Glutamatergic neuron (in vitro differentiated cells): ENCODE data around the gene GLT8D2. TPM values are rescaled to one million over a fixed set of nuclear protein-coding genes. Genes with fewer than 3 reads are reported as not detected.
"Not testable (repeated sequence)": the region's sequence is repeated elsewhere in the genome, so short reads cannot be mapped to it uniquely, and the experiment has no call there.

Source experiments
- DNase-seq: peaks from one replicate; pipeline ENCODE4 v3.0.0; 2022
- H3K27ac Mint-ChIP-seq: one replicate; pipeline ENCODE4 v1.8.0; 2020; ENCODE audit warnings: mild to moderate bottlenecking, mixed read lengths, inconsistent platforms; ENCODE audit not compliant: unreplicated experiment
- H3K27me3 Mint-ChIP-seq: one replicate; pipeline ENCODE4 v1.8.0; 2020; ENCODE audit warnings: mild to moderate bottlenecking, moderate library complexity, mixed read lengths, inconsistent platforms; ENCODE audit not compliant: unreplicated experiment
- H3K36me3 Mint-ChIP-seq: one replicate; pipeline ENCODE4 v1.8.0; 2020; ENCODE audit warnings: mild to moderate bottlenecking, mixed read lengths, inconsistent platforms; ENCODE audit not compliant: unreplicated experiment
- H3K4me1 Mint-ChIP-seq: one replicate; pipeline ENCODE4 v1.8.0; 2020; ENCODE audit warnings: mild to moderate bottlenecking, low read depth, mixed read lengths, inconsistent platforms; ENCODE audit not compliant: unreplicated experiment
- H3K4me3 Mint-ChIP-seq: one replicate; pipeline ENCODE4 v1.8.0; 2020; ENCODE audit warnings: mild to moderate bottlenecking, mixed read lengths, inconsistent platforms; ENCODE audit not compliant: unreplicated experiment
- H3K9me3 Mint-ChIP-seq: one replicate; pipeline ENCODE4 v1.8.0; 2020; ENCODE audit warnings: mild to moderate bottlenecking, moderate library complexity, mixed read lengths, inconsistent platforms; ENCODE audit not compliant: unreplicated experiment
- CTCF ChIP-seq: fragments of 200-600 bp; sonication (generic); IDR thresholded peaks from one replicate; pipeline ENCODE4 v1.5.0; 2021; ENCODE audit not compliant: partially characterized antibody, unreplicated experiment
- total RNA-seq: library from RNA; stranded (reverse); fragmentation: NEBNext Ultra II Directional; extraction: Animal tissue kit (Norgen Biotek cat#: 25700); gene quantifications from one replicate; pipeline ENCODE4 v1.2.1, GENCODE V29; 2021; ENCODE audit not compliant: unreplicated experiment

Gene GLT8D2
- total RNA-seq, 1 donor from 2014 or later: not detected

- Mint-ChIP-seq H3K4me3 (no peak overlapping the region), H3K9me3 (peaks cover 2% of the 10 kb centered on the region), H3K4me1 (peaks cover 3% of the 10 kb centered on the region), H3K27ac (no peak overlapping the region), H3K27me3 (peaks cover 3% of the 10 kb centered on the region), H3K36me3 (no peaks in the 10 kb centered on the region)
- DNase-seq: no peak
- no peak for TF ChIP-seq CTCF
Measured at GRCh38 chr12:104026841-104027599, 23.0 kb downstream of the GLT8D2 start.

- Mint-ChIP-seq H3K9me3 (peaks cover 2% of the 10 kb centered on the region), H3K4me1 (peaks cover 3% of the 10 kb centered on the region), H3K27me3 (peaks cover 3% of the 10 kb centered on the region), H3K36me3 (peaks cover under 1% of the 10 kb centered on the region), H3K27ac (no peak overlapping the region), H3K4me3 (no peak overlapping the region)
- DNase-seq: no peak
- TF ChIP-seq CTCF: no peak
Measured at GRCh38 chr12:104025771-104026170, 24.2 kb downstream of the GLT8D2 start.

- peaks cover 2% of the 10 kb centered on the region for H3K27me3 Mint-ChIP-seq
- H3K36me3 Mint-ChIP-seq: peaks cover 7% of the 10 kb centered on the region
- H3K4me3 Mint-ChIP-seq: no peak overlapping the region
- no peak for DNase-seq
- H3K4me1 Mint-ChIP-seq: peaks cover 3% of the 10 kb centered on the region
- H3K27ac Mint-ChIP-seq: no peak overlapping the region
- peaks cover 2% of the 10 kb centered on the region for H3K9me3 Mint-ChIP-seq
- no peak for TF ChIP-seq CTCF
Measured at GRCh38 chr12:104024348-104024747, 25.6 kb downstream of the GLT8D2 start.

- H3K4me1 Mint-ChIP-seq: peaks cover 3% of the 10 kb centered on the region
- peaks cover 2% of the 10 kb centered on the region for H3K9me3 Mint-ChIP-seq
- DNase-seq: no peak
- peaks cover 7% of the 10 kb centered on the region for H3K36me3 Mint-ChIP-seq
- H3K4me3 Mint-ChIP-seq: no peak overlapping the region
- no peak overlapping the region for H3K27ac Mint-ChIP-seq
- no peak for TF ChIP-seq CTCF
- H3K27me3 Mint-ChIP-seq: peaks cover 2% of the 10 kb centered on the region
Measured at GRCh38 chr12:104023710-104024109, 26.3 kb downstream of the GLT8D2 start.

GRCh38 chr12:104022786-104023185, 27.2 kb downstream of the GLT8D2 start:
- H3K36me3 Mint-ChIP-seq: peaks cover 7% of the 10 kb centered on the region
- no peak for DNase-seq
- peaks cover 2% of the 10 kb centered on the region for H3K9me3 Mint-ChIP-seq
- no peak overlapping the region for H3K27ac Mint-ChIP-seq
- no peak overlapping the region for H3K4me3 Mint-ChIP-seq
- TF ChIP-seq CTCF: no peak
- H3K4me1 Mint-ChIP-seq: peaks cover 3% of the 10 kb centered on the region
- peaks cover 2% of the 10 kb centered on the region for H3K27me3 Mint-ChIP-seq

- not testable (repeated sequence) for DNase-seq, H3K27me3 Mint-ChIP-seq, H3K4me3 Mint-ChIP-seq, H3K9me3 Mint-ChIP-seq, H3K4me1 Mint-ChIP-seq, H3K36me3 Mint-ChIP-seq
- peak overlapping the region; percentile 67 for H3K27ac Mint-ChIP-seq
Measured at GRCh38 chr12:104021862-104022261, 28.1 kb downstream of the GLT8D2 start.
